OCI-LY7 (cell line): ENCODE measurements around the gene ADIG.

Experiments
- CTCF ChIP-seq: fragments of 200-600 bp; sonication (generic); conservative IDR thresholded peaks from 2 replicates; pipeline ENCODE4 v1.5.1; 2014; ENCODE audit warnings: mild to moderate bottlenecking, antibody characterized with exemption, low read length, moderate library complexity, mixed read lengths
- EZH2phosphoT487 ChIP-seq: fragments of 200-600 bp; sonication (generic); IDR thresholded peaks from 2 replicates; pipeline ENCODE4 v1.6.1; 2018; ENCODE audit warnings: low read depth, borderline replicate concordance, mild to moderate bottlenecking, mixed run types, antibody characterized with exemption, low read length, moderate library complexity, mixed read lengths

- TF ChIP-seq CTCF (no peak), EZH2phosphoT487 (no peak)
Measured at GRCh38 chr20:38607351-38607750, 26.4 kb downstream of the ADIG start.
